Lower leg skin (tissue), 4 donors: ENCODE data around the gene SUGCT. TPM values are rescaled to one million over a fixed set of nuclear protein-coding genes. Genes with fewer than 3 reads are reported as not detected.

Experiments
- DNase-seq, 2 donors: peaks; one replicate each; pipeline ENCODE4 v3.0.0-alpha.2; 2019; ENCODE audit warnings: low spot score in 2 of 2
- H3K4me3 ChIP-seq: fragments of 200-600 bp; sonication (generic); 2 replicates; pipeline ENCODE4 v1.5.1; 2017; ENCODE audit warnings: mild to moderate bottlenecking, low read depth; ENCODE audit not compliant: poor library complexity, severe bottlenecking
- POLR2A ChIP-seq, 2 donors: fragments of 450-650 bp; IDR thresholded peaks; one replicate each; pipeline ENCODE4 v1.6.1; 2016 to 2017; ENCODE audit warnings: antibody characterized with exemption in 2 of 2, mild to moderate bottlenecking in 1 of 2, moderate library complexity in 1 of 2
- WGBS, 2 donors: methylation state at CpG; one replicate each; pipeline ENCODE4 v1.1.5; 2018; 5-methylcytosine and 5-hydroxymethylcytosine counted together
- intact Hi-C: fragments of 100-400 bp; cut with DNase I; formaldehyde crosslinking; loops from one replicate; pipeline ENCODE4 v1.15.0; 2023; ENCODE audit warnings: low total_unique reads
- total RNA-seq, 4 donors: library from RNA; depleted of rRNA; stranded (reverse); fragments of >200 nt; gene quantifications; one replicate each; pipeline ENCODE4 v1.1.0, GENCODE V29; 2016
- TF ChIP-seq, protein P1 (sequence below), 3 donors: fragments of 450-650 bp; IDR thresholded peaks; one replicate each; pipeline ENCODE4 v1.5.1; 2016; ENCODE audit warnings: antibody characterized with exemption in 3 of 3, mild to moderate bottlenecking in 3 of 3, moderate library complexity in 2 of 3

SUGCT gene
- total RNA-seq, 4 donors from 2014 or later: 0.49 to 1.6 (median 0.59) TPM; not detected in 1

DNA sequence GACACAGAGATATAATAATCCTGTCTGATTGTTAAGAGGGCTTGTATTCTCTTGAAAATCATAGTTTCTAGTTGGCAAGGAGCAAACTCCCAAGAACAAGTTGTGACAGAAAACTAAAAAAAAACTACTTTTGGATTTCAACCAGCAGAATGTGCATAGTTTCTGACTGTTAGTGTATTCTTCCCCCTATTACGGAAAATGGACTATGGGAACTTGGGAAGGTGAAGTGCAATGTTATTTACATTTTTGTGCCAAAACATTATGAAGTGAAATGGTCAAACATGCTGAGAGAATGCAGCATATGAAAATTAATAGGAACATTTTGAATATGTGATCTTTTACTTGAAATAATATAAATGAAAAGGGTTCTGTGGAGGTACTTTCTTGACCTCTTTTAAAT, 660.8 kb downstream of the SUGCT start:
- DNase-seq: no peak
- no peak for TF ChIP-seq POLR2A (IDR thresholded peaks at IDR 0.05)
- TF ChIP-seq, protein P1, sequence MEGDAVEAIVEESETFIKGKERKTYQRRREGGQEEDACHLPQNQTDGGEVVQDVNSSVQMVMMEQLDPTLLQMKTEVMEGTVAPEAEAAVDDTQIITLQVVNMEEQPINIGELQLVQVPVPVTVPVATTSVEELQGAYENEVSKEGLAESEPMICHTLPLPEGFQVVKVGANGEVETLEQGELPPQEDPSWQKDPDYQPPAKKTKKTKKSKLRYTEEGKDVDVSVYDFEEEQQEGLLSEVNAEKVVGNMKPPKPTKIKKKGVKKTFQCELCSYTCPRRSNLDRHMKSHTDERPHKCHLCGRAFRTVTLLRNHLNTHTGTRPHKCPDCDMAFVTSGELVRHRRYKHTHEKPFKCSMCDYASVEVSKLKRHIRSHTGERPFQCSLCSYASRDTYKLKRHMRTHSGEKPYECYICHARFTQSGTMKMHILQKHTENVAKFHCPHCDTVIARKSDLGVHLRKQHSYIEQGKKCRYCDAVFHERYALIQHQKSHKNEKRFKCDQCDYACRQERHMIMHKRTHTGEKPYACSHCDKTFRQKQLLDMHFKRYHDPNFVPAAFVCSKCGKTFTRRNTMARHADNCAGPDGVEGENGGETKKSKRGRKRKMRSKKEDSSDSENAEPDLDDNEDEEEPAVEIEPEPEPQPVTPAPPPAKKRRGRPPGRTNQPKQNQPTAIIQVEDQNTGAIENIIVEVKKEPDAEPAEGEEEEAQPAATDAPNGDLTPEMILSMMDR (IDR thresholded peaks at IDR 0.05): no peak
- intact Hi-C loops: no loop called here
- 19 to 64% methylated on average over 1 of the region's 1 CpG for WGBS, 2 donors
- no peak overlapping the region for H3K4me3 ChIP-seq

DNA sequence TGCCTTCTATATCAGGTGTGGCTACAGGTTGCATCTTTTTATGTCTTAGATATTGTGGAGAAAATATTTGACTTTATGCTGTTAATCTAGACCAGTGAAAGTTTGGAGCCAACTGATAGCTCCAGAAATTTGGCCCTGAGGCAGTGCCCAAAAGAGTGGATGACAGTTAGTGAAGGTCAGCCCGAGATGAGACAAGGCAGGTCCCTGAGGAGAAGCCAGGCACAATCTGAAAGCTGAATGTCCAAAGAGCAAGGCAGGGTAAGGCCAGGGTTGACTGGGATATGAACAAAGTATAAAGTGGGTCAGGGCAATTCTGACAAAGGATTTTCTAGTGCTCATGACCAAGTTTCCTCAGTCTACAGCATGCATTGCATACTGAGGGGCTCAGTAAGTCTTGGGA, 661.9 kb downstream of the SUGCT start:
- H3K4me3 ChIP-seq: no peak overlapping the region
- intact Hi-C loops: no loop called here
- WGBS, 2 donors: 49 to 55% methylated on average over 1 of the region's 1 CpG
- TF ChIP-seq POLR2A (IDR thresholded peaks at IDR 0.05): no peak
- DNase-seq: no peak

DNA sequence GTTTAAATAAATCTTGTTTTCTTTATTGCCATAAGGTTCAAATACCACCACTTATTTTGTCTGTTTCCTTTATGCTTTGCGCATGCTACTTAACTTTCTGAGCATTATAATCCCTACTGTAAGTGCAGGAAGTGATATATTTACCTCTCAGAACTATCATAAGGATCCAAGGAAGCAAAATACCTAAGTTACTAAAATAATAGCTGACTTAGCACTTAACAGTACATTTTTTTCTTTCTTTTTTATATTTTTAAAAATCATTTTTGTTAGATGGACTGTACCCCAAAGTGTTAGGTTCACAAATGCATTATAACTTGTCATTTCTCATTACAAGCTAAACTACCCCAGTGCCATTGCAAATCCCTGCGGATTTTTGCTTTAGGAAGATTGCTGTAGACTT, 663.8 kb downstream of the SUGCT start:
- no peak overlapping the region for H3K4me3 ChIP-seq
- TF ChIP-seq POLR2A (IDR thresholded peaks at IDR 0.05): no peak
- TF ChIP-seq, protein P1 (IDR thresholded peaks at IDR 0.05): no peak
- intact Hi-C loops: no loop called here
- WGBS, 2 donors: 94 to 99% methylated on average over 2 of the region's 2 CpGs
- DNase-seq: no peak

DNA sequence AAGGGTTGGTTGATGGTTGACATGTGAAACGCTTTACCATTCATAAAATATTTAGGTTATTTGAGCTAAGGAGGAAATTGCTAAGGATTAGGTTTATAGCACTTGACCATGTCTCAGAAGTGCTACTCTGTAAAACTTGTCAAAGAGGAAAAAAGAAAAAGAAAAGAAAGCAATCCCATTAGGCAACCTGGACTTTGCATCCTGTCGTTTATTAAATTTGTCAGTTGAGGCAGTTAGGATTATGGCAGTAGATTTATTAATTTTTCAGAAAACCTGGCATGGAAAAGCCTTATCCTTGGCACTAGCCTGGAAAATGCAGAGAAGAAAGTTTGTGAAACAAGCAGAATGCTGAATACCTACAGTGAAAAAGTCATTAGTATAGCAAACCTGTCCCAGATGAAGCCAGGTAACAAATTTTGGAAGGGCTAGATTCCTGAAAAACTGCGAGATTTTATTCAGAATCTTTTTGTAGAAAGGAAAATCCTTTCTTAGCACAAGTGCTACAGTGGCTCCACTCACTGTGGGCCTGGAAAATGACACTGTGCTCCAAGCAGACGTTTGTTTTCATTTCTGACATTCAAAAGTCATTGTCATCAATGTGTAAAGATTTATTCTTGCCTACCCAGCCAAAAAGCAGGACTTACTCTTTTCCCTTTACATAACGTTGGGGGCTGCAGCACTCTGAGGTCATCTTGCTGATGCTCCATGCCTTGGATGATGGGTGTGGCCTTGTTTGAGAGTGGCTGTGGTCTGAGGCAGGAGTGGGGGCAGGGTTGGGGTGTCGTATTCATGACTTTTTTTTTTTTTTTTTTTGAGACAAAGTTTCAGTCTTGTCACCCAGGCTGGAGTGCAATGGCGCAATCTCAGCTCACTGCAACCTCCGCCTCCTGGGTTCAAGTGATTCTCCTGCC, 664.9 kb downstream of the SUGCT start:
- no peak for DNase-seq
- 60 to 71% methylated on average over 8 of the region's 8 CpGs for WGBS, 2 donors

DNA sequence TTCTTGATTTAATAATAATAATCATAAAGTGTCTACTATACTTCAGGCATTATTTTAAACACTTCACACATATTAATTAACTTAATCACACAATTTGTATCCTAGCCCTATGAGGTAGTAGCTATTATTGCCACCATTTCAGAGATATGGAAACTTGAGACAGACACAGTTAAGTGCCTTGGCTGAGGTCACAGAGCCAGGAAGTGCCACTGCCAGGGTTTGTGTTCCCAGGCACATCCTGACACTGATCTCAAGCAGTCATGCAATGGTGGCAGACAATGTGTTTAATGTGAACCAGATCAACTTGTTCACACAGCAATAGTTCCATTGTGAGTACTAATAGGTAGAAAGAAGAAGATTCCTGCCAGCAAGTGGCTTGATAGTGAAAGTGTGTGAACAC, 666.0 kb downstream of the SUGCT start:
- TF ChIP-seq, protein P1 (IDR thresholded peaks at IDR 0.05): no peak
- no peak for TF ChIP-seq POLR2A (IDR thresholded peaks at IDR 0.05)
- intact Hi-C loops: no loop called here
- H3K4me3 ChIP-seq: no peak overlapping the region
- no peak for DNase-seq

More for the DNA sequence above, 664.9 kb downstream of the SUGCT start:
- TF ChIP-seq, protein P1 (IDR thresholded peaks at IDR 0.05): no peak
- TF ChIP-seq POLR2A (IDR thresholded peaks at IDR 0.05): no peak
- intact Hi-C loops: no loop called here
- no peak overlapping the region for H3K4me3 ChIP-seq

DNA sequence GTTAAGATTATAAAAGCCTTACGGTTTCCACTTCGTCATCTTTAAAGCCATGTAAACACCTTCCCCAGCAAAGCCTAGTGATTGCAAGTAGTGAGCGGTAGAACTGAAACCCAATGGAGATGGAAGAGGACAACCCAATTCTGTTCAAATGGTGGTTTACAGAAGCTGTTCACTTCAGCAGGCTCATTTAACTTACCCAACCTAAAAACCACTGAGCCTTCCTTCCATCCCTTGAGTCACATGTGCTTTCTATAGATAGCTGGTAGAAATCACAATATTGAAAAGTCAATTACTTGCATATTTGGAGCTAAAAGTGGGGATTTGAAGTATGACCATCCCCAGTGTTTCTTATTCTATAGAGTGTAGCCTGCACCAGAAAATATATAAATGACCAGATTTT, 667.7 kb downstream of the SUGCT start:
- no peak for TF ChIP-seq POLR2A (IDR thresholded peaks at IDR 0.05)
- TF ChIP-seq, protein P1 (IDR thresholded peaks at IDR 0.05): no peak
- 95 to 96% methylated on average over 3 of the region's 3 CpGs for WGBS, 2 donors
- DNase-seq: no peak
- intact Hi-C loops: no loop called here
- H3K4me3 ChIP-seq: no peak overlapping the region
